ENCODE measurements around the gene CRELD1. TPM values are rescaled to one million over a fixed set of nuclear protein-coding genes. Genes with fewer than 3 reads are reported as not detected.

The CRELD1 gene
- total and polyA plus RNA-seq, 9 of the 15 experiments (the other 6 are each of a cell fraction or from before 2014, with no cell fraction given): 3.3 to 25.8 (median 16.5) TPM

- TF ChIP-seq ZNF175 (CRISPR knock-in tag; IDR thresholded peaks at IDR 0.05; ENCODE audit: low read depth) (no peak), WHSC1 (IDR thresholded peaks at IDR 0.05; ENCODE audit: low read length) (no peak), SRSF9 (IDR thresholded peaks at IDR 0.05; ENCODE audit: borderline replicate concordance, low read depth, low read length) (no peak), FOS (IDR thresholded peaks at IDR 0.05; ENCODE audit: extremely low read depth, insufficient read length) (peak; percentile 69), ZBTB33 (CRISPR knock-in tag; IDR thresholded peaks at IDR 0.05) (no peak), RCOR1 (IDR thresholded peaks at IDR 0.05; ENCODE audit: borderline replicate concordance in 1 of 2, low read depth in 2 of 2, low read length in 2 of 2) (peak in 1 of 2 experiments; percentile 3; a peak in 1 of 4 replicates), CBX8 (IDR thresholded peaks at IDR 0.05; ENCODE audit: borderline replicate concordance, extremely low read depth, low read depth, low read length, poor library complexity, severe bottlenecking) (no peak), KDM4B (IDR thresholded peaks at IDR 0.05; ENCODE audit: borderline replicate concordance in 2 of 2, low read depth in 1 of 2) (no peak), MCM5 (IDR thresholded peaks at IDR 0.05; ENCODE audit: low read depth) (no peak), MYBL2 (IDR thresholded peaks at IDR 0.05; ENCODE audit: low read depth) (no peak), MYBL2 (CRISPR knock-in tag; IDR thresholded peaks at IDR 0.05; ENCODE audit: borderline replicate concordance) (no peak), MIER1 (IDR thresholded peaks at IDR 0.05; ENCODE audit: low read depth) (no peak), GATAD2B (IDR thresholded peaks at IDR 0.05; ENCODE audit: borderline replicate concordance) (no peak)
- TF ChIP-seq, protein P1, sequence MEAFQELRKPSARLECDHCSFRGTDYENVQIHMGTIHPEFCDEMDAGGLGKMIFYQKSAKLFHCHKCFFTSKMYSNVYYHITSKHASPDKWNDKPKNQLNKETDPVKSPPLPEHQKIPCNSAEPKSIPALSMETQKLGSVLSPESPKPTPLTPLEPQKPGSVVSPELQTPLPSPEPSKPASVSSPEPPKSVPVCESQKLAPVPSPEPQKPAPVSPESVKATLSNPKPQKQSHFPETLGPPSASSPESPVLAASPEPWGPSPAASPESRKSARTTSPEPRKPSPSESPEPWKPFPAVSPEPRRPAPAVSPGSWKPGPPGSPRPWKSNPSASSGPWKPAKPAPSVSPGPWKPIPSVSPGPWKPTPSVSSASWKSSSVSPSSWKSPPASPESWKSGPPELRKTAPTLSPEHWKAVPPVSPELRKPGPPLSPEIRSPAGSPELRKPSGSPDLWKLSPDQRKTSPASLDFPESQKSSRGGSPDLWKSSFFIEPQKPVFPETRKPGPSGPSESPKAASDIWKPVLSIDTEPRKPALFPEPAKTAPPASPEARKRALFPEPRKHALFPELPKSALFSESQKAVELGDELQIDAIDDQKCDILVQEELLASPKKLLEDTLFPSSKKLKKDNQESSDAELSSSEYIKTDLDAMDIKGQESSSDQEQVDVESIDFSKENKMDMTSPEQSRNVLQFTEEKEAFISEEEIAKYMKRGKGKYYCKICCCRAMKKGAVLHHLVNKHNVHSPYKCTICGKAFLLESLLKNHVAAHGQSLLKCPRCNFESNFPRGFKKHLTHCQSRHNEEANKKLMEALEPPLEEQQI (IDR thresholded peaks at IDR 0.05): no peak
- TF ChIP-seq, protein P2, sequence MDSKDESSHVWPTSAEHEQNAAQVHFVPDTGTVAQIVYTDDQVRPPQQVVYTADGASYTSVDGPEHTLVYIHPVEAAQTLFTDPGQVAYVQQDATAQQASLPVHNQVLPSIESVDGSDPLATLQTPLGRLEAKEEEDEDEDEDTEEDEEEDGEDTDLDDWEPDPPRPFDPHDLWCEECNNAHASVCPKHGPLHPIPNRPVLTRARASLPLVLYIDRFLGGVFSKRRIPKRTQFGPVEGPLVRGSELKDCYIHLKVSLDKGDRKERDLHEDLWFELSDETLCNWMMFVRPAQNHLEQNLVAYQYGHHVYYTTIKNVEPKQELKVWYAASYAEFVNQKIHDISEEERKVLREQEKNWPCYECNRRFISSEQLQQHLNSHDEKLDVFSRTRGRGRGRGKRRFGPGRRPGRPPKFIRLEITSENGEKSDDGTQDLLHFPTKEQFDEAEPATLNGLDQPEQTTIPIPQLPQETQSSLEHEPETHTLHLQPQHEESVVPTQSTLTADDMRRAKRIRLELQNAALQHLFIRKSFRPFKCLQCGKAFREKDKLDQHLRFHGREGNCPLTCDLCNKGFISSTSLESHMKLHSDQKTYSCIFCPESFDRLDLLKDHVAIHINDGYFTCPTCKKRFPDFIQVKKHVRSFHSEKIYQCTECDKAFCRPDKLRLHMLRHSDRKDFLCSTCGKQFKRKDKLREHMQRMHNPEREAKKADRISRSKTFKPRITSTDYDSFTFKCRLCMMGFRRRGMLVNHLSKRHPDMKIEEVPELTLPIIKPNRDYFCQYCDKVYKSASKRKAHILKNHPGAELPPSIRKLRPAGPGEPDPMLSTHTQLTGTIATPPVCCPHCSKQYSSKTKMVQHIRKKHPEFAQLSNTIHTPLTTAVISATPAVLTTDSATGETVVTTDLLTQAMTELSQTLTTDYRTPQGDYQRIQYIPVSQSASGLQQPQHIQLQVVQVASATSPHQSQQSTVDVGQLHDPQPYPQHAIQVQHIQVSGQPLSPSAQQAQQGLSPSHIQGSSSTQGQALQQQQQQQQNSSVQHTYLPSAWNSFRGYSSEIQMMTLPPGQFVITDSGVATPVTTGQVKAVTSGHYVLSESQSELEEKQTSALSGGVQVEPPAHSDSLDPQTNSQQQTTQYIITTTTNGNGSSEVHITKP (IDR thresholded peaks at IDR 0.05; ENCODE audit: partially characterized antibody): peak; percentile 60
Measured at GRCh38 chr3:9933561-9934234, at the start of gene CRELD1 (continued).
